Measurements from ENCODE around the gene MMP15.

DNA sequence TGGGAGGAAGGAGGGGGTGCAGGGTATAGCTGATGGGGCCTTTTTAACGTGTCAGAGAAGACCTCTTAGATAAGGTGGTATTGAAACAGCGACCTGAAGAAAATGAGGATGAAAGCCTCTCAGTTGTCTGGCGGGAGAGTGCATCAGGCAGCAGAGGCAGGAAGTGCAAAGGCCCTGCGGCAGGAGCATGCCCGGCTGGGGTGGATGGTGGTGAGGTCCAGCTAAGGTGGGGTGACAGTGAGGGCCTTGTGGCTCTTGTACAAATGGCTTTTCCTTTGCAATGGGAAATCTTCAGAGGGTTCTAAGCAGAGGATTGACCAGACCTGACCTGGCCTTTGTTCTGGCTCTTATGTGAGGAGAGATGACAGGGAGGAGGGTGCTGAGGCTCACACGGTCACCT lies 11.4 kb downstream of the MMP15 start:
- TF ChIP-seq, protein P1, sequence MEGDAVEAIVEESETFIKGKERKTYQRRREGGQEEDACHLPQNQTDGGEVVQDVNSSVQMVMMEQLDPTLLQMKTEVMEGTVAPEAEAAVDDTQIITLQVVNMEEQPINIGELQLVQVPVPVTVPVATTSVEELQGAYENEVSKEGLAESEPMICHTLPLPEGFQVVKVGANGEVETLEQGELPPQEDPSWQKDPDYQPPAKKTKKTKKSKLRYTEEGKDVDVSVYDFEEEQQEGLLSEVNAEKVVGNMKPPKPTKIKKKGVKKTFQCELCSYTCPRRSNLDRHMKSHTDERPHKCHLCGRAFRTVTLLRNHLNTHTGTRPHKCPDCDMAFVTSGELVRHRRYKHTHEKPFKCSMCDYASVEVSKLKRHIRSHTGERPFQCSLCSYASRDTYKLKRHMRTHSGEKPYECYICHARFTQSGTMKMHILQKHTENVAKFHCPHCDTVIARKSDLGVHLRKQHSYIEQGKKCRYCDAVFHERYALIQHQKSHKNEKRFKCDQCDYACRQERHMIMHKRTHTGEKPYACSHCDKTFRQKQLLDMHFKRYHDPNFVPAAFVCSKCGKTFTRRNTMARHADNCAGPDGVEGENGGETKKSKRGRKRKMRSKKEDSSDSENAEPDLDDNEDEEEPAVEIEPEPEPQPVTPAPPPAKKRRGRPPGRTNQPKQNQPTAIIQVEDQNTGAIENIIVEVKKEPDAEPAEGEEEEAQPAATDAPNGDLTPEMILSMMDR (IDR thresholded peaks at IDR 0.05; ENCODE audit: low read depth, low read length) = no peak
- TF ChIP-seq EZH2phosphoT487 (IDR thresholded peaks at IDR 0.05; ENCODE audit: low read depth) = no peak
